Ureter (tissue), 1 donor: Measurements from ENCODE around the gene CBY3. TPM values are rescaled to one million over a fixed set of nuclear protein-coding genes. Genes with fewer than 3 reads are reported as not detected.
"Not testable (repeated sequence)": the region's sequence is repeated elsewhere in the genome, so short reads cannot be mapped to it uniquely, and the experiment has no call there.

Experiments used
- DNase-seq: peaks from one replicate; pipeline ENCODE4 v3.0.0-alpha.2; 2020; ENCODE audit warnings: low spot score
- total RNA-seq: library from RNA; stranded (reverse); gene quantifications from one replicate; pipeline ENCODE4 v1.2.4, GENCODE V29; 2023
- donor health status: DM: yes; HTN: yes; CAD: no.

Gene CBY3
- total RNA-seq, 1 donor from 2014 or later: not detected

DNA sequence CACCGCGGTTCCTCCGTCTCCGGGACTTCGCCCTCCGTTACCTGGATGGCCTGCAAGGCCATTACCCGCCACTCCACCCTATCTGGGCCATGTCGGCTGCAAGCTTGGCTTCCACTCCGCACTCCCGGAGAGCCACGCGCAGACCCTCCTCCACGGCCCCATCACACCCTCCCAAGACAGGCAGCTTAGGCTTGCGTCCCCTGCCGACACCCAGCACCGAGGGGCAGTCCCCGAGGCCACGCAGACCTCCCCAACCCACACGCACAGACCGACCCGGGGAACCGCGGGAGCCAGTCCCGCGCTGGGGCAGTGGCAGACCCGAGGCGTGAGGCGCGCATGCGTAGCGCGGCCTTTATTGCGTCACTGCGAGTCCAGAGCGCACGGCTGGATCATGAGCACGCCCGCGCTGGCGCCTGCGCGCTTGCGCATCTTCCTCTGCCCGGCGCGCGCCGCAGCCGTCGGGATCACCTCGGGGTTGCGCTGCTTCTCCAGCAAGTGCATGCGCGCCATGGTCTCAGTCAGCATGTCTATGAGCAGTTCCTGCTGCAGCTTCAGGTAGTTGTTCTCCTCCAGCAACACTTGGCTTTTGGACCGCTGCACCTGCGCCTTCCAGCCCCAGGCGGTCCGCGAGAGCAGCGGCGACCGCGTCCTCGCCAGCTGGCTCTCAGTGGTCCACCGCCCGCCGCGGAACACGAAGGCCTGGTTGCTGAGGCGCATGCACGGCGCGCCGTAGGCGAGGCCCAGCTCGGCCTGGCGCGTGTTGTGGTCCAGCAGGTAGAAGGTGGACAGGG lies 2.4 kb downstream of the CBY3 start:
- peak; percentile 94 for DNase-seq

DNA sequence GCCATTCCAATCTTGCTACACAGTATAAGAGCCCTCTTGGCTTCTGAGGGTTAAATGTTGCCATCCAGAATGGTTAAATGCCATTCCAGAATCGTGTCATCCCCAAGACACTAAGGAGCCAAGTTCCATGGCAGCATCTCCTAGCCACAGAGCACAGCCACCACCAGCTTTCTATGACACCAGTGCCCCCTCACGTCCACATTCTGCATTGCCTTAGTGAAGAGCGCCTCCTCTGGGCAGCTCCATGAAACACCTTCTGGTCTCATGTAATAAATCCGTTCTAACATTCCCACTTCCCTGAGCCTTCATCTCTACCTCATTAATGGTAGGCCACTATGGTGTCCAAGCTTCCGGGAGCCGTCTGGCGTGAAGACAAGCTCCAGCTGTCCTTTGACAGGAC lies 12.4 kb downstream of the CBY3 start:
- DNase-seq: no peak

- DNase-seq: not testable (repeated sequence)
Measured at GRCh38 chr5:179661647-179662046, 19.2 kb downstream of the CBY3 start.

DNA sequence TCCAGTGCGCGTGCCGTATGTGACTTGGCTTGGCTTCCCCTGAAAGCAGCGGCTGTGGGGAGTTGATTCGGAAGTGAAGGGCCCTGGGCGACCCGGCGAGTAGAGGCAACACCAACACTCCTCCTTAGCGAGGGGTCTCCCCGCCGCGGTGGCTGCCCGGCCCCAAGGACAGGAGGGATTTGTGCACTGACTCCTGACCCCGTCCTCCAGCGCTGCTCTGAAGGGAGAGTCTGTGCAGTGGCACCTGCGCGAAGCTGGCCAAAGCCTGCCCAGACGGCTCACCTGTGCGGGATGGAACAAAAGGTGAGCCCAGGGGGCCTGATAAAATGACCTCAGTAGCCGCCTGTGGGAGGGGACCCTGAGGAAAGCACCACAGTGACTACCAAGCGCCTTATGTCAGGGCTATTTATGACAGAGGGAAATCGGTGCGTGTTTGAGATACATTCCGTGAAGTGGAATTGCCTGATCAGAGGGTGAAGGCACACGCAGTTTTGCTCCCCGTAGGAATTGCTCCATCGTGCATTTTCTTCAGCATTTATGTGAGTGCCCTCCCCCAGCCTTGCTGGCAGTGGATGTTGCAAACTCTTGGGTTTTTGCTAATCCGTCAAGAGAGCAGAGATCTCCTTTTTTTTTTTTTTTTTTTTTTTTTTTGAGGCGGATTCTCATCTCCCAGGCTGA lies 22.5 kb downstream of the CBY3 start:
- not testable (repeated sequence) for DNase-seq

GRCh38 chr5:179657302-179658178 lies 23.3 kb downstream of the CBY3 start:
- DNase-seq: not testable (repeated sequence)

- DNase-seq: not testable (repeated sequence)
Measured at GRCh38 chr5:179653135-179653534, 27.7 kb downstream of the CBY3 start.

DNA sequence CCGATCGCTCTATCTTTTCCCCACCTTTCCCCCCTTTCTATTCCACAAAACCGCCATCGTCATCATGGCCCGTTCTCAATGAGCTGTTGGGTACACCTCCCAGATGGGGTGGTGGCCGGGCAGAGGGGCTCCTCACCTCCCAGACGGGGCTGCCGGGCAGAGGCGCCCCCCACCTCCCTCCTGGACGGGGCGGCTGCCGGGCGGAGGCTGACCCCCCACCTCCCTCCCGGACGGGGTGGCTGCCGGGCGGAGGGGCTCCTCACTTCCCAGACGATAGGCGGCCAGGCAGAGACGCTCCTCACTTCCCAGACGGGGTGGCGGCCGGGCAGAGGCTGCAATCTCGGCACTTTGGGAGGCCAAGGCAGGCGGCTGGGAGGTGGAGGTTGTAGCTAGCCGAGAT lies 30.6 kb downstream of the CBY3 start:
- DNase-seq: not testable (repeated sequence)

GRCh38 chr5:179649166-179649703 lies 31.6 kb downstream of the CBY3 start:
- DNase-seq: not testable (repeated sequence)

DNA sequence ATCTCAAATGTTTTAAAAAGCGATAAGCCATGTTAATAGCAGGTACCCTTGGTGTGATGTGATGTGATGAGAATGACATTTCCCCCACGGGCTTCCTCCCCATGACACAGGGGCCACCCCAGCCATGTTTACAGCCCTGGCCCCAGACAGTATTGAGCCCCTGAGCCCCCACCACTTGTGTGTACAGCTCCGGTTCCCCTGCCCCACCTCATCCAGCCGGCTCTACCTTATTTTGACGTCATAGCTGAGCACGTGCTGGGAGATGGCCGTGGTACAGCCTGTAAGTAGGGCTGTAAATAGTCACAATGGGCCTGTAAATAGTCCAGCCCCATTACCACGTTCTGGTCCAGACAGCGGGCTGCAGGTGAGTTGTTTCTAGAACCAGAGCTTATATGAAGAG lies 32.4 kb downstream of the CBY3 start:
- DNase-seq: no peak

DNA sequence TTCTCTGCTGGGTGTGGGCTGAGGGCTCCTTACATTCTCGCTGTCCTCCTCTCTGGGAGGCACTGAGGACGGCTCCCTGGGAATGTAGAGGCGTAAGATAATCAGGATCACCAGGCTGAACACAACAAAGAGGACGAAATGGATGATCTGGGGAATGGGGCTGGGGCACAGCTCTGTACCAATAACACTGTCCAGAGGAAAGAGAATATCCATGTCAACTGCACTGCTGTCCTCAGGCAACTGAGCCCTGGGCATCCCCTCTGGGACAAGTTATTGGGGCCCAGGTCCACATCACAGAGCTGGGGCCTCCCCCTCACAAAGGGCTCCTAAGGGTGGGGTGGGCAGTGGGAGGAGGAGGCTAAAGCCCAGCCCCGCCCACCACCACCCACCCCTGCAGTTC lies 36.1 kb downstream of the CBY3 start:
- DNase-seq: not testable (repeated sequence)

- not testable (repeated sequence) for DNase-seq
Measured at GRCh38 chr5:179643141-179643920, 37.5 kb downstream of the CBY3 start.

GRCh38 chr5:179642626-179643025 lies 38.2 kb downstream of the CBY3 start:
- DNase-seq: not testable (repeated sequence)

DNA sequence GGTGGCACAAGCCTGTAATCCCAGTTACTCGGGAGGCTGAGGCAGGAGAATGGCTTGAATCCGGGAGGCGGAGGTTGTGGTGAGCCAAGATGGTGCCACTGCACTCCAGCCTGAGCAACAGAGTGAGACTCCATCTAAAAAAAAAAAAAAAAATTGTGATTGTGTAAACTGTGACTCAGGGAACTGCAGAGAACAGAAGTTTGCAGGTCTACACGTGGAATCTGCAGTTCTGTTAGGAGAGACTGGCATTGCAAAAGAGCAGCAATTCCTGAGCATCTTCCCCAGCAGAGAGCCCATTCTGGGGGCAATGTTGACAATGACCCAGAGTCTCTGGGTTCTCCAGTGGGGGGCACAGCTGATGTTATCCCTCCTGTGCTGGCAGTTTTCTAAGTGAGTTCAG lies 39.1 kb downstream of the CBY3 start:
- not testable (repeated sequence) for DNase-seq

GRCh38 chr5:179639296-179639695 lies 41.5 kb downstream of the CBY3 start:
- DNase-seq: not testable (repeated sequence)

DNA sequence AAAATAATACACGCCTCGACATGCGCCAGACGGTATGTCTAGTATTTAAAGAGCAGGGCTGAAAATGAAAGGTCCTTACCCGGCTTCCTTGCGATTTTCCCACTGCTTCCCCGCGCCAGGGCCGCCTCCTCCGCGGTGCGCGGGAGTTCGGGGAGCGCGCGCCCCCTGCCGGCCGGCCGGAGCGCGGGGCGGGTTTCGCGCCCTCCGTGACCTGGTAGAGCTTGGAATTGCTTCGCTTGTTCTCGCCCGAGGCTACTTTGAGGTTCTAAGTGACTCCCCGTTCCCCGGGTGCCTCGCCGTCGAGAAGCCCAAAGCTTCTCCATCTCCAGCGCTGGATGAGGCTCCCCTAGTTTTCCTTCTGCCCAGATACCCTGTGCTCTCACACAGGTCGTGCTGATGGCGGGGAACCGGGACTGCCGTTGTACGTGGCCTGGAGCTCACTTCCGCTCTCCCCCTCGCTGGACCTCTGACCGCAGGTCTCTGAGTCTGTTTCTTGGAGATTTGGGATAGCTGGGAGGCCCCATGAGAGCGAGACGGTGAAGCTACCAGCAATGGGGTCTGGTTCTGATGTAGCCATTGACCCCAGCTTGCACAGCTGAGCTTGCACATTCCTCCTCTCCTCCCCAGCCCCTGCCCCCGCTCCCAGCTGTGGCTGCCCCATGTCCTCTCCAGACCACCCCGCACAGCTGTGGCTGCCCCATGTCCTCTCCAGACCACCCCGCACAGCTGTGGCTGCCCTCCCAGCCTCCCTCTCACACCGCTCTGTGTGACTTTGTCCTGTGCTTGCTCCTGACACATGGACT lies 46.3 kb downstream of the CBY3 start:
- not testable (repeated sequence) for DNase-seq

- not testable (repeated sequence) for DNase-seq
Measured at GRCh38 chr5:179633501-179634369, 47.1 kb downstream of the CBY3 start.
